NCI-H345 (cell line): ENCODE results near the gene CLCNKB.
A peak's percentile ranks its signal among the peaks of the same experiment; 100 is the strongest.
"Not testable (repeated sequence)": the region's sequence is repeated elsewhere in the genome, so short reads cannot be mapped to it uniquely, and the experiment has no call there.

Experiments
- DNase-seq: peaks from one replicate; lab custom pipeline; 2025; lab: John Stamatoyannopoulos, UW

Gene CLCNKB

GRCh38 chr1:16015491-16015890 is 28.1 kb upstream of the CLCNKB start:
- no peak for DNase-seq

GRCh38 chr1:16015960-16016901 is 27.4 kb upstream of the CLCNKB start:
- no peak for DNase-seq

- no peak for DNase-seq
Measured at GRCh38 chr1:16017076-16017460, 26.5 kb upstream of the CLCNKB start.

- no peak for DNase-seq
Measured at GRCh38 chr1:16017461-16018303, 25.9 kb upstream of the CLCNKB start, which contains the start of gene HSPB7. TSS of gene HSPB7 (minus strand) at chr1:16018043. CDS start at chr1:16017963, 80 bp downstream.

GRCh38 chr1:16018308-16018707 is 25.3 kb upstream of the CLCNKB start:
- no peak for DNase-seq

- no peak for DNase-seq
Measured at GRCh38 chr1:16018749-16019643, 24.6 kb upstream of the CLCNKB start.

GRCh38 chr1:16019644-16020277 is 23.8 kb upstream of the CLCNKB start:
- DNase-seq, result no peak

- no peak for DNase-seq
Measured at GRCh38 chr1:16020325-16020724, 23.3 kb upstream of the CLCNKB start.

- DNase-seq, result not testable (repeated sequence)
Measured at GRCh38 chr1:16020878-16021277, 22.7 kb upstream of the CLCNKB start.

- no peak for DNase-seq
Measured at GRCh38 chr1:16021681-16022080, 21.9 kb upstream of the CLCNKB start, which contains the start of gene CLCNKA. TSS of gene CLCNKA (plus strand) at chr1:16022036. CDS start at chr1:16022620, 584 bp downstream.

GRCh38 chr1:16022393-16022792 is 21.2 kb upstream of the CLCNKB start:
- no peak for DNase-seq

- DNase-seq, result no peak
Measured at GRCh38 chr1:16023050-16023653, 20.4 kb upstream of the CLCNKB start.

GRCh38 chr1:16026302-16026701 is 17.3 kb upstream of the CLCNKB start:
- DNase-seq, result not testable (repeated sequence)

- no peak for DNase-seq
Measured at GRCh38 chr1:16026723-16027484, 16.7 kb upstream of the CLCNKB start.

- no peak for DNase-seq
Measured at GRCh38 chr1:16028237-16029002, 15.2 kb upstream of the CLCNKB start.

- not testable (repeated sequence) for DNase-seq
Measured at GRCh38 chr1:16029003-16029268, 14.6 kb upstream of the CLCNKB start.

- DNase-seq, result no peak
Measured at GRCh38 chr1:16029288-16029687, 14.3 kb upstream of the CLCNKB start.

- DNase-seq, result no peak
Measured at GRCh38 chr1:16031551-16031950, 12.0 kb upstream of the CLCNKB start.

GRCh38 chr1:16032388-16033102 is 11.0 kb upstream of the CLCNKB start:
- DNase-seq, result peak; percentile 30
